Measurements from ENCODE around the gene PTPRN2.

DNA sequence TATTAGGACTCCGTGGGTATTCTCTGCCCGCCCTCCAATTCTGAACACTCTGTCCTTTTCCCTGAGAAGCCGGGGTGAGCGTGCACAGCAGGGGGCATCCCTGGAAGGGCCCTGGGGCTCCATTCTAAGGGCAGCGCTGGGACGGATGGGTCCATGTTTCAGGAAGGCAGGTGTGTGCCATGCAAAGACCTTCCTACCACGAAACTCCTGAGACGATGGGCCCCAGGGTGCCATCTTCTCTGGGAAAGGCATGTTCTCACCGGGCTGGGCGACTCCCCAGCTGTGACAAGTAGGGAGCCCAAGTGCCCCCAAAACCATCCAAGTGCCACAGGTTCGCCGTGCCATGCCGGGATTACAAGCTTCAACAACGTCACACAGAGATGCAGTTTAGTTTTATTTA lies 994.1 kb downstream of the PTPRN2 start:
- TF ChIP-seq PHB2 (IDR thresholded peaks at IDR 0.05; ENCODE audit: low read depth) (no peak), HMG20B (CRISPR knock-in tag; IDR thresholded peaks at IDR 0.05) (no peak), NFE2L1 (tag; IDR thresholded peaks at IDR 0.05; ENCODE audit: borderline replicate concordance, low read depth) (no peak)
